Upper lobe of left lung (tissue), 6 donors: Measurements from ENCODE around the gene GLT8D1. TPM values are rescaled to one million over a fixed set of nuclear protein-coding genes. Genes with fewer than 3 reads are reported as not detected.

Source experiments
- ATAC-seq, 2 donors: fragments of 200-7000 bp; cut with Tn5 transposase; one replicate each; pipeline ENCODE4 v1.9.1; 2022; ENCODE audit warnings: mild to moderate bottlenecking in 2 of 2, moderate library complexity in 2 of 2; ENCODE audit not compliant: low FRiP score in 2 of 2
- DNase-seq, 2 donors: peaks; one replicate each; pipeline ENCODE4 v3.0.0-alpha.2; 2019 to 2020
- H3K27ac ChIP-seq, 4 donors: fragments of 200-600 bp; sonication (generic); one replicate each; pipeline ENCODE4 v1.5.1; 2016 to 2019
- H3K27me3 ChIP-seq, 4 donors: fragments of 200-600 bp; sonication (generic); one replicate each; pipeline ENCODE4 v1.5.1; 2017 to 2019
- H3K36me3 ChIP-seq, 4 donors: fragments of 200-600 bp; sonication (generic); one replicate each; pipeline ENCODE4 v1.5.1; 2016 to 2019
- H3K4me1 ChIP-seq, 4 donors: fragments of 200-600 bp; sonication (generic); one replicate each; pipeline ENCODE4 v1.5.1; 2018 to 2019
- H3K4me3 ChIP-seq, 4 donors: fragments of 200-600 bp; sonication (generic); one replicate each; pipeline ENCODE4 v1.5.1; 2017 to 2019; ENCODE audit warnings: mild to moderate bottlenecking in 2 of 4, moderate library complexity in 1 of 4
- H3K9me3 ChIP-seq, 4 donors: fragments of 200-600 bp; sonication (generic); one replicate each; pipeline ENCODE4 v1.5.1; 2018 to 2019
- EP300 ChIP-seq, 4 donors: sonication (generic); formaldehyde crosslinking; IDR thresholded peaks; one replicate each; pipeline ENCODE4 v1.5.1; 2017; ENCODE audit warnings: antibody characterized with exemption in 4 of 4, control low read depth in 2 of 4
- POLR2A ChIP-seq, 4 donors: fragments of 450-650 bp; IDR thresholded peaks; one replicate each; pipeline ENCODE4 v1.5.1; 2016 to 2017; ENCODE audit warnings: antibody characterized with exemption in 4 of 4, mild to moderate bottlenecking in 2 of 4
- POLR2AphosphoS5 ChIP-seq, 2 donors: sonication (generic); formaldehyde crosslinking; IDR thresholded peaks; one replicate each; pipeline ENCODE4 v1.5.1; 2017; ENCODE audit warnings: antibody characterized with exemption in 2 of 2
- WGBS, 2 donors: methylation state at CpG; one replicate each; pipeline ENCODE4 v1.1.5; 2017 to 2018; 5-methylcytosine and 5-hydroxymethylcytosine counted together
- total RNA-seq, 6 donors: library from RNA; depleted of rRNA in 4 of 6; stranded (reverse); fragments of >200 nt in 4 of 6; gene quantifications; one replicate each; pipeline versions ENCODE4 v1.1.0 to v1.2.1, GENCODE V29; 2016 to 2021
- TF ChIP-seq, protein P1 (sequence below), 6 experiments: fragments of 450-650 bp in 4 of 6; fragments of 200-600 bp in 2 of 6; sonication (generic) in 2 of 6; IDR thresholded peaks; one replicate each; pipeline ENCODE4 v1.5.1; 2016 to 2019; ENCODE audit warnings: antibody characterized with exemption in 6 of 6
- donor health status: DM: no; HTN: no; CAD: no; lungs with moderate emphysema.
- donor health status: DM: no; HTN: yes; CAD: no; lungs with severe emphysema.

The GLT8D1 gene
- total RNA-seq, 6 donors from 2014 or later = 29.3 to 70.2 (median 38.6) TPM

DNA sequence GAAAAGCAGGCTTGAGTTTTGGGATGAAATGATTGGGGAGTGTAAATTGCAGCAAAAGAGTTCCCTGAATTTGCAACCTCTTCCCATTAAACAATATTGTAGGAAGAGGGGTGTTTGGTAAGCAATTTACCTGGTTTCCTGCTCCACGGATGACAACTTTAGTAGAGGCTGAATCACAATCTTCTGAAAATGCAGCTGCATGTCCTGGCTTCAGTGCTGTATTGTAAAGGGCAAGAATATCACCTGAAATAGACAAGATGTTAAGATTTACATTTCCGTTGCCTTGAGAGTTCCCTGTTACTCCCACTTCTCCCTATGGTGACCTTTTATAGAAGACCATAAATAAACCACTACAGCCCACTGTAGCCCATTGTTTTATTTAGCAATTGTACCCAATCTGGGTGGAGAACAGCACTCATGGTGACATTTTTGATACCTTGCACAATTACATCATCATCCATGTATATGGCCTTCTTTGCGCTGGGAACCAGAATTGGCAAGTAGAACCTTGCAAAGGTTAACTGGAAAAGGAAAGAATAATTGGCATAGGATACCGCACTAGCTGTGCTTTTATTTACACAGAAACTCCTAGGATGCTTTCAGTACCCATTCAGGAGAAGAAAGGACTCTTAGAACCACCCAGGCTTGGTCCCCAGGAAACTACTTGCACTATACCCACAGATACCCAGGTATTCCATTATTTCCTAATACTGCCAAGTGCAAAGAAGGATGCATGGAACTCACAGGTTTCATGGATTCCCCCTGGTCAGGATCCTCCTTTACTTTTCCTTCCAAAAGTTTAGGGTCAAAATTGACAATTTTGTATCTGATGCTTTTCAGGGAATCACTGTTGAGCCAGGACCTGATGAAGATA is 9.6 kb downstream of the GLT8D1 start:
- Histone ChIP-seq H3K9me3 (no peaks in the 10 kb centered on the region), H3K4me1 (no peaks in the 10 kb centered on the region), H3K27ac (no peak overlapping the region), H3K36me3 (peaks cover 33 to 85% (median 64%) of the 10 kb centered on the region in 4 donors), H3K27me3 (no peaks in the 10 kb centered on the region), H3K4me3 (no peak overlapping the region)
- no peak for DNase-seq
- no peak for TF ChIP-seq POLR2A (IDR thresholded peaks at IDR 0.05)
- TF ChIP-seq EP300 (IDR thresholded peaks at IDR 0.05) = no peak
- TF ChIP-seq, protein P1, sequence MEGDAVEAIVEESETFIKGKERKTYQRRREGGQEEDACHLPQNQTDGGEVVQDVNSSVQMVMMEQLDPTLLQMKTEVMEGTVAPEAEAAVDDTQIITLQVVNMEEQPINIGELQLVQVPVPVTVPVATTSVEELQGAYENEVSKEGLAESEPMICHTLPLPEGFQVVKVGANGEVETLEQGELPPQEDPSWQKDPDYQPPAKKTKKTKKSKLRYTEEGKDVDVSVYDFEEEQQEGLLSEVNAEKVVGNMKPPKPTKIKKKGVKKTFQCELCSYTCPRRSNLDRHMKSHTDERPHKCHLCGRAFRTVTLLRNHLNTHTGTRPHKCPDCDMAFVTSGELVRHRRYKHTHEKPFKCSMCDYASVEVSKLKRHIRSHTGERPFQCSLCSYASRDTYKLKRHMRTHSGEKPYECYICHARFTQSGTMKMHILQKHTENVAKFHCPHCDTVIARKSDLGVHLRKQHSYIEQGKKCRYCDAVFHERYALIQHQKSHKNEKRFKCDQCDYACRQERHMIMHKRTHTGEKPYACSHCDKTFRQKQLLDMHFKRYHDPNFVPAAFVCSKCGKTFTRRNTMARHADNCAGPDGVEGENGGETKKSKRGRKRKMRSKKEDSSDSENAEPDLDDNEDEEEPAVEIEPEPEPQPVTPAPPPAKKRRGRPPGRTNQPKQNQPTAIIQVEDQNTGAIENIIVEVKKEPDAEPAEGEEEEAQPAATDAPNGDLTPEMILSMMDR (IDR thresholded peaks at IDR 0.05) = no peak
- no peak for TF ChIP-seq POLR2AphosphoS5 (IDR thresholded peaks at IDR 0.05)
- no peak for ATAC-seq
- 80 to 81% methylated on average over 4 of the region's 4 CpGs for WGBS, 2 donors

- Histone ChIP-seq H3K27me3 (no peaks in the 10 kb centered on the region), H3K9me3 (no peaks in the 10 kb centered on the region), H3K36me3 (peaks cover 42 to 98% (median 77%) of the 10 kb centered on the region in 4 donors), H3K27ac (no peak overlapping the region), H3K4me3 (no peak overlapping the region), H3K4me1 (no peaks in the 10 kb centered on the region)
- ATAC-seq = no peak
- DNase-seq = no peak
- 87 to 93% methylated on average over 7 of the region's 7 CpGs for WGBS, 2 donors
- TF ChIP-seq POLR2A (IDR thresholded peaks at IDR 0.05) (no peak), POLR2AphosphoS5 (IDR thresholded peaks at IDR 0.05) (no peak), EP300 (IDR thresholded peaks at IDR 0.05) (no peak)
- TF ChIP-seq, protein P1 (IDR thresholded peaks at IDR 0.05) = no peak
These were observed 10.9 kb downstream of the GLT8D1 start for GRCh38 chr3:52694528-52695189.

- H3K4me3 ChIP-seq = no peak overlapping the region
- H3K27me3 ChIP-seq = no peaks in the 10 kb centered on the region
- H3K4me1 ChIP-seq = no peaks in the 10 kb centered on the region
- peaks cover 55 to 98% (median 92%) of the 10 kb centered on the region in 4 donors for H3K36me3 ChIP-seq
- no peak for DNase-seq
- TF ChIP-seq, protein P1 (IDR thresholded peaks at IDR 0.05) = no peak
- no peak for TF ChIP-seq POLR2A (IDR thresholded peaks at IDR 0.05)
- TF ChIP-seq POLR2AphosphoS5 (IDR thresholded peaks at IDR 0.05) = no peak
- no peak for TF ChIP-seq EP300 (IDR thresholded peaks at IDR 0.05)
- H3K9me3 ChIP-seq = no peaks in the 10 kb centered on the region
- no peak for ATAC-seq
- H3K27ac ChIP-seq = no peak overlapping the region
These were observed 12.5 kb downstream of the GLT8D1 start for GRCh38 chr3:52693071-52693470.

DNA sequence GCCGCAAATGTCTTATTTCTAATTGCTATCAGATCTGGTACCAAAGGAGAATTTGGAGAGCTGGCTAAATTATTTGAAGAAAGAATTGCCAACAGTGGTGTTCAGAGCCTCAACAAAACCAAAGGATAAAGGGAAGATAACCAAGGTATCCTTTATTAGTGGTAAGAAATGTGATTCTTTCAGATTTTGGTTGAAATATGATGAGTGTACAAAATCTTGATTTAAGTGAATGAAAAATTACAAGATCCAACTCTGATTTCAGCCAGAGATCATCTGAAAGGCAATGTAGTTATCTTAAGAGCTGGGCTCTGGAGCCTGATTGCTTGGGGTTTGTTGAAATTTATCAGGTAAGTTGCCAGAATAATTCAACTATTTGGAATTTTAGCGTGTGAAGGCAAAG is 15.0 kb downstream of the GLT8D1 start:
- no peak overlapping the region for H3K27ac ChIP-seq
- H3K27me3 ChIP-seq = no peaks in the 10 kb centered on the region
- DNase-seq = no peak
- H3K4me1 ChIP-seq = peaks cover 9 to 18% (median 15%) of the 10 kb centered on the region in 4 donors
- no peak for ATAC-seq
- WGBS, 2 donors = 89 to 96% methylated on average over 2 of the region's 2 CpGs
- TF ChIP-seq, protein P1 (IDR thresholded peaks at IDR 0.05) = no peak
- no peak for TF ChIP-seq POLR2AphosphoS5 (IDR thresholded peaks at IDR 0.05)
- TF ChIP-seq POLR2A (IDR thresholded peaks at IDR 0.05) = no peak
- TF ChIP-seq EP300 (IDR thresholded peaks at IDR 0.05) = no peak
- H3K9me3 ChIP-seq = no peaks in the 10 kb centered on the region
- no peak overlapping the region for H3K4me3 ChIP-seq
- H3K36me3 ChIP-seq = peaks cover 50 to 87% (median 81%) of the 10 kb centered on the region in 4 donors
